HCT116 (cell line): ENCODE data around the gene IL18R1. TPM values are rescaled to one million over a fixed set of nuclear protein-coding genes. Genes with fewer than 3 reads are reported as not detected.

Source experiments
- ATAC-seq: fragments of 200-7000 bp; cut with Tn5 transposase; 2 replicates; pipeline ENCODE4 v1.9.1; 2020; ENCODE audit warnings: mild to moderate bottlenecking, moderate library complexity
- BruUV-seq: library from RNA; stranded (reverse); fragments of 400-500 nt; replicated peaks from 2 replicates; lab custom pipeline; 2021; lab: Mats Ljungman, UMichigan
- CTCF ChIA-PET: fragments of 300-600 bp; sonication (Branson Sonifier 250); formaldehyde crosslinking; loops from one replicate; lab custom pipeline; 2021; ENCODE audit warnings: antibody characterized with exemption; lab: Charles Lee
- POLR2A ChIA-PET: fragments of 300-600, 350-600 bp; sonication (Branson Sonifier 250); formaldehyde crosslinking; loops from one replicate; lab custom pipeline; 2021; ENCODE audit warnings: antibody characterized with exemption; lab: Charles Lee
- RAD21 ChIA-PET, 2 experiments: fragments of 300-600 bp; sonication (Branson Sonifier 250); formaldehyde crosslinking; loops; one replicate each; lab custom pipeline; 2023; ENCODE audit warnings: low total read pairs in 2 of 2; ENCODE audit not compliant: uncharacterized antibody in 2 of 2, unreplicated experiment in 2 of 2, low non-redundant PET in 1 of 2; lab: Charles Lee
- DNase-seq: peaks from one replicate; pipeline ENCODE4 v3.0.0-alpha.2; 2010; ENCODE audit warnings: low read depth, low spot score
- H2AFZ ChIP-seq: fragments of 200-600 bp; shearing (Covaris generic), sonication (generic); 2 replicates; pipeline ENCODE4 v1.6.1; 2017; ENCODE audit warnings: low read depth, mixed run types, mixed read lengths, antibody characterized with exemption, low read length; ENCODE audit not compliant: poor library complexity, severe bottlenecking
- H3K27ac ChIP-seq: 2 replicates; pipeline ENCODE4 v1.5.1; 2012; ENCODE audit warnings: low read depth, low read length
- H3K27me3 ChIP-seq: fragments of 200-600 bp; sonication (generic); 2 replicates; pipeline ENCODE4 v1.6.1; 2016; ENCODE audit warnings: mixed run types, low read length, mixed read lengths; ENCODE audit not compliant: insufficient read depth
- H3K36me3 ChIP-seq, 2 experiments: fragments of 200-500 bp in 1 of 2; fragments of 200-600 bp in 1 of 2; sonication (Bioruptor generic) in 1 of 2; sonication (generic) in 1 of 2; 2 replicates each; pipeline versions ENCODE4 v1.5.1 to v1.6.1; 2014 to 2016; ENCODE audit warnings: low read length in 2 of 2, inconsistent platforms in 1 of 2, mixed read lengths in 1 of 2, mixed run types in 1 of 2; ENCODE audit not compliant: insufficient read depth in 2 of 2, control insufficient read depth in 1 of 2
- H3K4me1 ChIP-seq, 2 experiments: fragments of 200-600 bp in 1 of 2; sonication (generic) in 1 of 2; 2 replicates each; pipeline versions ENCODE4 v1.5.1 to v1.6.1; 2012 to 2017; ENCODE audit warnings: low read length in 2 of 2, inconsistent platforms in 1 of 2, mild to moderate bottlenecking in 1 of 2, mixed read lengths in 1 of 2, mixed run types in 1 of 2, moderate library complexity in 1 of 2; ENCODE audit not compliant: insufficient read depth in 2 of 2, control insufficient read depth in 1 of 2
- H3K4me2 ChIP-seq: fragments of 200-600 bp; sonication (generic); 2 replicates; pipeline ENCODE4 v1.6.1; 2017; ENCODE audit warnings: mixed run types, low read length, mixed read lengths
- H3K4me3 ChIP-seq, 2 experiments: fragments of 200-600 bp in 1 of 2; sonication (generic) in 1 of 2; replicated peaks in 1 of 2; 2 replicates each; pipeline ENCODE4 v1.5.1; 2011 to 2016; ENCODE audit warnings: low read length in 2 of 2, control low read depth in 1 of 2, low read depth in 1 of 2, mild to moderate bottlenecking in 1 of 2, mixed read lengths in 1 of 2, mixed run types in 1 of 2
- H3K79me2 ChIP-seq: fragments of 200-600 bp; sonication (generic); 2 replicates; pipeline ENCODE4 v1.6.1; 2017; ENCODE audit warnings: mild to moderate bottlenecking, mixed run types, low read length, moderate library complexity, mixed read lengths; ENCODE audit not compliant: insufficient read depth
- H3K9ac ChIP-seq: fragments of 200-600 bp; sonication (generic); 2 replicates; pipeline ENCODE4 v1.6.1; 2016; ENCODE audit warnings: low read length, mixed read lengths
- H3K9me2 ChIP-seq: fragments of 200-600 bp; sonication (generic), shearing (Covaris generic); 2 replicates; pipeline ENCODE4 v1.6.1; 2017; ENCODE audit warnings: mixed run types, mild to moderate bottlenecking, moderate library complexity; ENCODE audit not compliant: insufficient read depth
- H3K9me3 ChIP-seq, 2 experiments: fragments of 200-500 bp in 1 of 2; fragments of 200-600 bp in 1 of 2; sonication (Bioruptor generic) in 1 of 2; sonication (generic) in 1 of 2; 2 replicates each; pipeline ENCODE4 v1.6.1; 2014 to 2017; ENCODE audit warnings: low read length in 2 of 2, mixed read lengths in 2 of 2, inconsistent platforms in 1 of 2, low read depth in 1 of 2, mild to moderate bottlenecking in 1 of 2, mixed run types in 1 of 2, moderate library complexity in 1 of 2; ENCODE audit not compliant: control insufficient read depth in 1 of 2, insufficient read depth in 1 of 2
- H4K20me1 ChIP-seq: fragments of 200-600 bp; sonication (generic), shearing (Covaris generic); 2 replicates; pipeline ENCODE4 v1.6.1; 2017; ENCODE audit warnings: mixed run types, mild to moderate bottlenecking, moderate library complexity; ENCODE audit not compliant: insufficient read depth
- CEBPB ChIP-seq: IDR thresholded peaks from 2 replicates; pipeline ENCODE4 v1.6.1; 2012; ENCODE audit warnings: low read depth
- EZH2phosphoT487 ChIP-seq: fragments of 200-600 bp; IDR thresholded peaks from 2 replicates; pipeline ENCODE4 v1.6.1; 2018; ENCODE audit warnings: antibody characterized with exemption, borderline replicate concordance
- POLR2AphosphoS5 ChIP-seq: IDR thresholded peaks from 2 replicates; pipeline ENCODE4 v1.6.1; 2011; ENCODE audit warnings: mild to moderate bottlenecking, low read depth, low read length, moderate library complexity
- ZBTB33 ChIP-seq: IDR thresholded peaks from 2 replicates; pipeline ENCODE4 v1.6.1; 2011; ENCODE audit warnings: mild to moderate bottlenecking, low read length, moderate library complexity; ENCODE audit not compliant: insufficient replicate concordance; ENCODE audit errors: extremely low read depth
- ZNF274 ChIP-seq: fragments of 200-500 bp; sonication (Bioruptor generic); IDR thresholded peaks from 2 replicates; pipeline ENCODE4 v1.6.1; 2014; ENCODE audit warnings: mild to moderate bottlenecking, low read depth, low read length, inconsistent platforms
- intact Hi-C: fragments of 100-400 bp; cut with micrococcal nuclease; formaldehyde crosslinking; loops from 2 replicates; pipeline ENCODE4 v1.10.0; 2022
- total RNA-seq: library from RNA; stranded (reverse); gene quantifications from one replicate; pipeline ENCODE4 v1.2.1, GENCODE V29; 2021; ENCODE audit not compliant: unreplicated experiment
- TF ChIP-seq, protein P1 (sequence below): IDR thresholded peaks from 2 replicates; pipeline ENCODE4 v1.6.1; 2012

IL18R1 gene
- total RNA-seq, 1 experiment from 2014 or later, result 1.5 TPM

- POLR2A ChIA-PET, result no interaction called here
- RAD21 ChIA-PET, result no interaction called here
Observed at GRCh38 chr2:102386004-102386403, 30.4 kb downstream of the IL18R1 start.

GRCh38 chr2:102386867-102387541 lies 31.4 kb downstream of the IL18R1 start:
- POLR2A ChIA-PET, result no interaction called here
- H3K79me2 ChIP-seq, result no peaks in the 10 kb centered on the region
- no peak overlapping the region for H3K9ac ChIP-seq
- TF ChIP-seq ZBTB33 (no peak), POLR2AphosphoS5 (no peak), ZNF274 (no peak)
- TF ChIP-seq, protein P1, sequence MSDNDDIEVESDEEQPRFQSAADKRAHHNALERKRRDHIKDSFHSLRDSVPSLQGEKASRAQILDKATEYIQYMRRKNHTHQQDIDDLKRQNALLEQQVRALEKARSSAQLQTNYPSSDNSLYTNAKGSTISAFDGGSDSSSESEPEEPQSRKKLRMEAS, result no peak
- TF ChIP-seq, all 23 proteins: peak for 0
- Histone ChIP-seq H3K36me3 (no peaks in the 10 kb centered on the region), H3K4me1 (no peaks in the 10 kb centered on the region), H2AFZ (no peak overlapping the region), H3K4me2 (no peak overlapping the region), H3K27ac (no peak overlapping the region), H3K9me2 (no peaks in the 10 kb centered on the region), H3K4me3 (no peak overlapping the region), H4K20me1 (no peaks in the 10 kb centered on the region; the same call in 1 of the 2 replicates), H3K27me3 (no peaks in the 10 kb centered on the region), H3K9me3 (peaks cover 6 to 8% of the 10 kb centered on the region in 2 experiments; a peak in 1 of 4 replicates)
- intact Hi-C loops, result no loop called here
- no TSS peak for BruUV-seq
- RAD21 ChIA-PET, result no interaction called here
- ATAC-seq (no peak), DNase-seq (no peak)
- CTCF ChIA-PET, result no interaction called here

More at GRCh38 chr2:102386004-102386403, 30.4 kb downstream of the IL18R1 start:
- H3K9me3 ChIP-seq, result peaks cover 6 to 8% of the 10 kb centered on the region in 2 experiments; a peak in 1 of 4 replicates
- CTCF ChIA-PET, result no interaction called here
- no peak overlapping the region for H3K9ac ChIP-seq
- H3K27ac ChIP-seq, result no peak overlapping the region
- H4K20me1 ChIP-seq, result no peaks in the 10 kb centered on the region; the same call in 1 of the 2 replicates
- no peaks in the 10 kb centered on the region for H3K79me2 ChIP-seq
- DNase-seq (no peak), ATAC-seq (no peak)
- no peaks in the 10 kb centered on the region for H3K27me3 ChIP-seq
- H3K9me2 ChIP-seq, result no peaks in the 10 kb centered on the region
- no TSS peak for BruUV-seq
- H3K4me1 ChIP-seq, result no peaks in the 10 kb centered on the region
- intact Hi-C loops, result no loop called here
- no peaks in the 10 kb centered on the region for H3K36me3 ChIP-seq
- H3K4me3 ChIP-seq, result no peak overlapping the region
- H2AFZ ChIP-seq, result no peak overlapping the region
- TF ChIP-seq CEBPB (no peak), EZH2phosphoT487 (no peak)
- H3K4me2 ChIP-seq, result no peak overlapping the region
